Cerebellar nuclear complex (tissue), 1 donor: Measurements from ENCODE around the gene SPON1.
"Not testable (repeated sequence)": the region's sequence is repeated elsewhere in the genome, so short reads cannot be mapped to it uniquely, and the experiment has no call there.

Experiments used
- DNase-seq, 2 experiments: peaks; one replicate each; lab custom pipeline; 2025; lab: John Stamatoyannopoulos, UW

SPON1 gene

GRCh38 chr11:14124886-14125285 is 162.4 kb downstream of the SPON1 start:
- peak; percentile 90 to 95 for DNase-seq

GRCh38 chr11:14125529-14125928 is 163.0 kb downstream of the SPON1 start:
- no peak for DNase-seq

GRCh38 chr11:14127679-14128078 is 165.2 kb downstream of the SPON1 start:
- DNase-seq = no peak

GRCh38 chr11:14132312-14132711 is 169.8 kb downstream of the SPON1 start:
- DNase-seq = peak; percentile 65 to 95

GRCh38 chr11:14133381-14133780 is 170.9 kb downstream of the SPON1 start:
- no peak for DNase-seq

GRCh38 chr11:14136561-14136960 is 174.0 kb downstream of the SPON1 start:
- DNase-seq = no peak

GRCh38 chr11:14137284-14137683 is 174.8 kb downstream of the SPON1 start:
- no peak for DNase-seq

GRCh38 chr11:14140991-14141390 is 178.5 kb downstream of the SPON1 start:
- no peak for DNase-seq

GRCh38 chr11:14141676-14142075 is 179.2 kb downstream of the SPON1 start:
- no peak for DNase-seq

GRCh38 chr11:14144934-14145333 is 182.4 kb downstream of the SPON1 start:
- DNase-seq = no peak

- DNase-seq = peak in 1 of 2 experiments; percentile 24
Observed at GRCh38 chr11:14148653-14149273, 186.2 kb downstream of the SPON1 start.

- no peak for DNase-seq
Observed at GRCh38 chr11:14149683-14150082, 187.2 kb downstream of the SPON1 start.

- no peak for DNase-seq
Observed at GRCh38 chr11:14150878-14151277, 188.4 kb downstream of the SPON1 start.

GRCh38 chr11:14154103-14154502 is 191.6 kb downstream of the SPON1 start:
- not testable (repeated sequence) for DNase-seq

GRCh38 chr11:14158393-14158792 is 195.9 kb downstream of the SPON1 start:
- no peak for DNase-seq

GRCh38 chr11:14163576-14163975 is 201.1 kb downstream of the SPON1 start:
- no peak for DNase-seq

- not testable (repeated sequence) for DNase-seq
Observed at GRCh38 chr11:14173679-14174078, 211.2 kb downstream of the SPON1 start.

GRCh38 chr11:14179116-14179820 is 216.7 kb downstream of the SPON1 start:
- DNase-seq = no peak

- no peak for DNase-seq
Observed at GRCh38 chr11:14181121-14181520, 218.6 kb downstream of the SPON1 start.

- no peak for DNase-seq
Observed at GRCh38 chr11:14182833-14183364, 220.4 kb downstream of the SPON1 start.

GRCh38 chr11:14184028-14184940 is 221.8 kb downstream of the SPON1 start:
- no peak for DNase-seq

GRCh38 chr11:14185461-14185860 is 222.9 kb downstream of the SPON1 start:
- DNase-seq = no peak
